ENCODE results near the gene FOXO3. TPM values are rescaled to one million over a fixed set of nuclear protein-coding genes. Genes with fewer than 3 reads are reported as not detected.

FOXO3 gene
- polyA plus RNA-seq, 1 donor (not counting 4 experiments of a cell fraction or from before 2014, with no cell fraction given) = 17.6 TPM

DNA sequence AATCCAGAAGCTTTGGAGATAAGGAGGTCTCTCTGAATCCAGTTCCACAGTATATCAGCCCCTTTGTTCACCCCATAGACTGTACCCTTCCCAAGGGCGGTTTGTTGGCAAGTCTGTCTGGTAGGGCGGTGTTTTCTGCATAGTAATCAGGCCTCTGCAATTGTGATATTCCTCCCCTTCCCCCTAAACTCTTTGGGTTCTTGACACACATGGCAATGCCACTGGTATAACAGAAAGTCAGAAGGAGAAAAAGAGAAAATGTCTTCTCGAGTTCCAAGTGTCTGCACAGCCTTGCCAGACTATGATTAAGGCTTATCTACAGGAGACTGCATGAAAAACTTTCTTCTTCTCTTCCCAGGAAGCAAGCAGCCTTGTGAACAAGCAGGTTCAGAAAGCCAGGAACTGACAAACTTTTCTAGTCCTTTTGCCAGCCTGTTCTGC, 45.6 kb downstream of the FOXO3 start:
- Histone ChIP-seq H3K4me2 (ENCODE audit: control insufficient read depth, extremely low read depth, insufficient read depth, low read depth, low read length) (no peak overlapping the region), H3K79me2 (ENCODE audit: control insufficient read depth, insufficient read depth, low read length) (peaks cover 70% of the 10 kb centered on the region), H3K9me1 (ENCODE audit: control insufficient read depth, extremely low read depth, insufficient read depth, low read length) (no peaks in the 10 kb centered on the region), H3K9me3 (ENCODE audit: control insufficient read depth, low read depth, low read length) (no peaks in the 10 kb centered on the region), H3K27ac (ENCODE audit: control insufficient read depth, insufficient read depth, low read length) (no peak overlapping the region), H3K36me3 (ENCODE audit: control insufficient read depth in 2 of 2, extremely low read depth in 1 of 2, insufficient read depth in 2 of 2, low read length in 2 of 2) (no peaks in the 10 kb centered on the region), H3K4me3 (ENCODE audit: control insufficient read depth in 2 of 3, extremely low read depth in 1 of 3, insufficient read depth in 2 of 3, low read depth in 1 of 3, low read length in 3 of 3) (no peak overlapping the region), H2AFZ (ENCODE audit: control insufficient read depth, low read length) (no peak overlapping the region), H3K9ac (ENCODE audit: control insufficient read depth, extremely low read depth, insufficient read depth, low read length) (no peak overlapping the region), H4K20me1 (ENCODE audit: control insufficient read depth, extremely low read depth, insufficient read depth, low read length) (peaks cover 10% of the 10 kb centered on the region), H3K27me3 (ENCODE audit: control insufficient read depth, extremely low read depth, insufficient read depth, low read length) (no peaks in the 10 kb centered on the region), H3K4me1 (ENCODE audit: control insufficient read depth, extremely low read depth, insufficient read depth, low read length) (peaks cover 11% of the 10 kb centered on the region)
- DNase-seq (ENCODE audit: low read depth, low spot score) (no peak), FAIRE-seq (peak; percentile 41)
- dilution Hi-C loops (cut with MboI; ENCODE audit: extremely low pct_ligation_motif_present, low sequenced_read_pairs) = no loop called here
- TF ChIP-seq EZH2 (IDR thresholded peaks at IDR 0.05; ENCODE audit: low read length) (no peak), CTCF (optimal IDR thresholded peaks at IDR 0.05 in 1 of 3, IDR thresholded peaks at IDR 0.05 in 1 of 3, conservative IDR thresholded peaks at IDR 0.05 in 1 of 3; ENCODE audit: extremely low read depth in 1 of 3, insufficient read depth in 2 of 3, low read length in 3 of 3) (no peak)

- Histone ChIP-seq H4K20me1 (ENCODE audit: control insufficient read depth, extremely low read depth, insufficient read depth, low read length) (peaks cover 10% of the 10 kb centered on the region), H3K4me2 (ENCODE audit: control insufficient read depth, extremely low read depth, insufficient read depth, low read depth, low read length) (peak overlapping the region; percentile 27)
- no peak for DNase-seq (ENCODE audit: low read depth, low spot score)
Observed at GRCh38 chr6:108608453-108609275, 47.9 kb downstream of the FOXO3 start.

More at GRCh38 chr6:108608453-108609275, 47.9 kb downstream of the FOXO3 start:
- no peaks in the 10 kb centered on the region for H3K36me3 ChIP-seq (ENCODE audit: control insufficient read depth in 2 of 2, extremely low read depth in 1 of 2, insufficient read depth in 2 of 2, low read length in 2 of 2)
- H3K4me3 ChIP-seq (ENCODE audit: control insufficient read depth in 2 of 3, extremely low read depth in 1 of 3, insufficient read depth in 2 of 3, low read depth in 1 of 3, low read length in 3 of 3) = no peak overlapping the region
- peaks cover 12% of the 10 kb centered on the region for H3K4me1 ChIP-seq (ENCODE audit: control insufficient read depth, extremely low read depth, insufficient read depth, low read length)
- H3K9me3 ChIP-seq (ENCODE audit: control insufficient read depth, low read depth, low read length) = no peaks in the 10 kb centered on the region
- no peak overlapping the region for H3K9ac ChIP-seq (ENCODE audit: control insufficient read depth, extremely low read depth, insufficient read depth, low read length)
- peaks cover 62% of the 10 kb centered on the region for H3K79me2 ChIP-seq (ENCODE audit: control insufficient read depth, insufficient read depth, low read length)
- H3K27ac ChIP-seq (ENCODE audit: control insufficient read depth, insufficient read depth, low read length) = no peak overlapping the region
- H3K9me1 ChIP-seq (ENCODE audit: control insufficient read depth, extremely low read depth, insufficient read depth, low read length) = no peaks in the 10 kb centered on the region
- TF ChIP-seq EZH2 (IDR thresholded peaks at IDR 0.05; ENCODE audit: low read length) (no peak), CTCF (optimal IDR thresholded peaks at IDR 0.05 in 1 of 3, IDR thresholded peaks at IDR 0.05 in 1 of 3, conservative IDR thresholded peaks at IDR 0.05 in 1 of 3; ENCODE audit: extremely low read depth in 1 of 3, insufficient read depth in 2 of 3, low read length in 3 of 3) (no peak)
- no peak for FAIRE-seq
- dilution Hi-C loops (cut with MboI; ENCODE audit: extremely low pct_ligation_motif_present, low sequenced_read_pairs) = no loop called here
- no peak overlapping the region for H2AFZ ChIP-seq (ENCODE audit: control insufficient read depth, low read length)
- no peaks in the 10 kb centered on the region for H3K27me3 ChIP-seq (ENCODE audit: control insufficient read depth, extremely low read depth, insufficient read depth, low read length)
